T1000 (cell line): ENCODE results near the gene ADGRD1.

Experiments
- DNase-seq: peaks from one replicate; lab custom pipeline; 2025; ENCODE audit warnings: mixed read lengths; lab: John Stamatoyannopoulos, UW

Gene ADGRD1

DNA sequence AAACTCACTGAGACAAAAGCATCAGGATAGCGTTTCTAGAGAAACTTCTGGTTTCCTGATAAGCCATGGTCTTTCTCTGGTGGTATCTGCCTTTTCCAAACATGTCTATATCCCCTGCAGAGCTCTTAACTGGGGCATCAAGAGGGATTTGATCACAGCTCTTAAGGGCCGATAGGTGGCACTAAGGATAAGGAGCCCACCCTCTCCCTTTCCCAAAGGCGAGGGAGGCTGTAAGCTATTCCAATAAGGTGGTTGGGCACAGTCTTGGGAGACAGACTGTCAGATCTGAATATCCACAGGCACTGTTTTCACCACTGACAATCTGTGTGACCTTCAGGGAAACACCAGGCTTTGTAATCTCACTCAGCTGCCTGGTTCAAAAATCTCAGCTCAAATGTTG lies 206.0 kb downstream of the ADGRD1 start:
- no peak for DNase-seq

DNA sequence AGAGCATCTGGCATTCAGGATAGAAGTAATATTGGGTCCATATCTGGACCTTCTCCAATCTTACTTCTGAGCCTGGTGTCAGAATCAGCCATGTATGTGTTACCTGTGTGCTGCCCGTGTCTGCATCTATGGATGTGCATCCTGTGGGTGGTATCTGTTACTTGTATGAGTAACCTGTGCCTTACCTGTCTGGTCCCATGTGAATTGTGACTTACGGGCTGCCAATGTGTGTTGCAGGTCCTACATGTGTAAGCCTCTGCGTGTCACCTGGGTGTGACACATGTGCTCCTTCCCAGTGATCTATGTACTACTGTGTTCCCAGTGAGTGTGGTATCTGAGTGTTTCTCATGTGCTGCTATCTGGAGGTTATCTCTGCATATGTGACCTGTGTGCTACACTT lies 208.4 kb downstream of the ADGRD1 start:
- DNase-seq = no peak

DNA sequence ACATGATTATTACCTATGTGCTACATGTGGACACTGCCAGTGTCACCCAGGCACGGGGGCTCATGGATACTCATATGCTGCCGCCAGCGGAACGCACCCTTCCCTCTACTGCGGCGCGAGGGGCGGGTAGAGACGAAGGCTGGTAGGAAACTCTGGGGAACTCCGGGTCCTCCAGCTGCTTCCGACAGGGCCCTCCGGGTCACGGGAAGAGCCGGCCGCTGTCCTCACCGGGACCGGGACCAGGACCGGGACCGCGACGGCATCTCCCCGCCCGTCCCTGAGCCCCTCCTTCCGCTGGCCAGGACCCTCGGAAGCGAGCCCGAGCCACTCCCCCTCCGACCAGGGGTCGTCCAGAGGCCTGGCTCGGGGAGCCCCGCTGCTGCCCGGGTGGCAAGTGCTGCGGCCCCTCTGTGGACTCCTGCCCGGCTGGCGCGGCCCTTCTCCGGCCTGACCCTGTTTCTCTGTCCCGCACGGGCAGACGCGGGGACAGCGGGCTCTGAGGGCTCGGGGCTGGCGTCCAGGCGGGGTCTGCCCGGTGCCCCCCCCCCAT lies 209.6 kb downstream of the ADGRD1 start:
- DNase-seq = no peak

DNA sequence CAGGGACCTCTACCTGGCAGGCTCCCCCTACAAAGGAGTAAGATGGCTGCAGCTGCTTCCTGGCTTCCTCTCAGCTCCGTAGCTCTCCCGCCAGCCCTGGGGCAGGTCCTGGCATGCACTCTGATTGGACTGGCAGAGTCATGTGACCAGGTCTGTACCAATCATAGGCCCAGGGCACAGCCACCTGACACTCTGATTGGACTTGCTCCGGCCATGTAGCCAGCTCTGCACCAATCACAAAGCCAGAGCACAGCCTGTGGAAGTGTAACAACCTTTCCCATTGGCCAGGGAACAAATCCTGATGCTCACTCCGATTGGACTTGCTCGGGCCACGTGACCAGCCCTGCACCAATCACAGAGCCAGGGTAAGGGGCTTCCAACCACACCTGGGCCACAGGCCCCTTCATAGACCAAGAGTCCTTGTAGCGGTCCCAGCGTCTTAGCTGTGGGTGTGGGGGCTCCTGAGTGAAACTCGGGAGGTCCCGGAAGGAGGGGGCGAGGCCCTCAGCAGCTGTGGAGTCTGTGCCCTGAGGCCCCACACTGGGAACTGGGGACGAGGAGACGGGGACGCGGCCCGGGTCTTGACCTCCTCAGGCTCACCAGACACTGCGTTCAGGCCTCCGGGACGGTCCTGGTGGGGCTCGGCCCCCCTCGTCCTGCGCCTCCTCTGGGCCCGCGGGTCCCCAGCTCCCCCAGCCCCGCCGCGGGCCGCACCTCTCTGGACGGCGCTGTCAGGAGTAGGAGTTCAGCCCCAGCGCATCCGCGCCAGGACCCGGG lies 210.6 kb downstream of the ADGRD1 start:
- no peak for DNase-seq

DNA sequence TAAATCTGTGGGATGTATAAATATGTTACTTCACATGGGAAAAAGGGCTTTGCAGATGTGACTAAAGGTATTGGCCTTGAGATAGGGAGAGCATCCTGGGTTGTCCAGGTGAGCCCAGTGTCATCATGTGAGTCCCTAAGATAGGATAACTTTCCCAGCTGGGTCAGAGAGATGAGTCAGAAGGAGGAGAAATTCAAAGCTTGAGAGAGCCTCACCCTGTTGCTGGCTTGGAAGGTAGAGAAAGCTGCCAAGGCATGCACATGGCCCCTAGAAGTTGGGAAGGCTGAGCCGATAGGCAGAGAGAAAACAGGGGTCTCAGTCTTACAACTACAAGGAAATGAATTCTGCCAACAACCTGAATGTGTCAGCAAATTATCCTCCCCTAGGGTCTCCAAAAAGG lies 213.0 kb downstream of the ADGRD1 start:
- no peak for DNase-seq

DNA sequence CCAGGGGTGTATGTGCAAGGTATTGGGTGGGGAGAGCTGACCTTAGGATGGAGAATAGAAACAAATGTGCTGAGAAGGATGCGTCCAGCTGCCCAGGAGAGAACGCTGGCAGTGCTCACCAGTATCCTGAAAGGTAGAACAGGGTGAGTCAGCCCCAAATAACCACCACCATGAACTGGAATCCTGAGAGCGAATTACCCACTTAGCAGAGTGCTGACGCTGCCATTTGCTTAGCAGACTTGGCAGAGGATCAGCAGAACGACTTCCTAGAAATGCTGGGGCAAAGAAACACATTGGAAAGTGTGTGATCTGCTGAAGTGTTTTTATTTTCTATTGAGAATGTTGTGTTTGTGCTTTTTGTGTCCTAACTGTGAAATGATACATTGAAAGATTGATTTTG lies 213.6 kb downstream of the ADGRD1 start:
- no peak for DNase-seq

DNA sequence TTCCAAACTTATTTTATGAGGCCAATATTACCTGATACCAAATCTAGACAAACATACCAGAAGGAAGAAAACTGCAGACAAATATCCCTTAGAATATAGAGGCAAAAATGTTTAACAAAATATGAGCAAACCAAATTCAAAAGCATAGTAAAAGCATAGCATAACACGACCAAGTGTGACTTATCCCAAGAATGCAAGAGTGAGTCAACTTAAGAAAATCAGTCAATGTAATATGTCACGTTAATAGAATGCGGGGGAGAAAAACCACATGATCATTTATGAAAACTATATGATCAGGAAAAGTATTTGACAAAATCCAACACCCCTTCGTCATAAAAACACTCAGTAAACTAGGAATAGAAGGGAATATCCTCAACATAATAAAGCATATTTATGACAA lies 217.3 kb downstream of the ADGRD1 start:
- DNase-seq = no peak

DNA sequence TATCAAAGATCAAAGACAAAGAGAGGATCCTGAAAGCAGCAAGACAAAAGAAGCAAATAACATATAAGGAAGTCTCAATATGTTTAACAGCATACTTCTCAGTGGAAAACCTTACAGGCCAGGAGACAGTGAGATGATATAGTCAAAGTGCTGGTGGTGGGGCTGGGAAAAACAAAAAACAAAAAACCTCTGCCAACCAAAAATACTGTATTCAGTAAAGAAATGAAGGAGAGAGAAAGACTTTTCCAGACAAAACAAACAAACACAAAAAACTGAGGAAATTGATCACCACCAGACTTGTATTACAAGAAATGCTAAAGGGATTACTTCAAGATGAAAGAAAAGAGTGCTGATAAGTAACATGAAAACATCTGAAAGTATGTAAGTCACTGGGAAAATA lies 221.2 kb downstream of the ADGRD1 start:
- no peak for DNase-seq

DNA sequence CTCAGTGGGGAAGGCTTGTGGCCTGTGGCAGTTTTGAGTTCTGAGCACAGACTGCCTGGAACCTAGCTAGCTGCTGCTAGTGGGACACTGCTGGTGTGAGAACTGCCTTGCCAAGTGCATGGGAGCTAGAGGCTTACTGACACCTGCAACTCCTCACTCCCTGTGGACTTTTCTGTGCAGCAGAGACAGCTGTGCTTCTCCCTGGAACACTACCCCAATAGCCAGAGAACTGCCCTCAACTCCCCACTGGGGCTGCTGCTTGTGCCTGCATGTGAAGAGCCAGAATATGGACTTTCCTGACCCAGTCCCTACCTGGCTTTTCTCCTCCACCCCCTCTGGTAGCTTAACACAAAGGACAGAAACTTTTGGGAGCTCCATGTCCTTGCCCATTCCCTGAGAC lies 222.6 kb downstream of the ADGRD1 start:
- DNase-seq = no peak

DNA sequence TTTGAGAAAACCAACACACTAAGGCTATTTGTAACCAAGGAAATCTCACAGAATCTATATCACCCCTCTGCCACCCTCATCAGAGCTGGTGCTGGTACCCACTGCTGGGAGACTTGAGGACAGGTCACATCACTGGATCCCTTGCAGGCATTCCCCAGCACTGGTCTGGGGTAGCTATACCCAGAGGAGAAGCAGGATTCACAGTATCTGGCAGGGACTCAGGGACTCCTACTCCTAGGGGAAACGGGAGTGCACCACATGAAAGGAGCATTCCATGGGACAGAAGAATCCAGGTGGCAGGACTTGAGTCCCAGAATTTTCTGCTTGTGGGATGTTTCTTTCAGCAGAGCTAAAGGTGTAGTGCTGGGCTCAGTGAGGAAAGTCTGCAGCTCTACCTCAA lies 223.2 kb downstream of the ADGRD1 start:
- DNase-seq = no peak

DNA sequence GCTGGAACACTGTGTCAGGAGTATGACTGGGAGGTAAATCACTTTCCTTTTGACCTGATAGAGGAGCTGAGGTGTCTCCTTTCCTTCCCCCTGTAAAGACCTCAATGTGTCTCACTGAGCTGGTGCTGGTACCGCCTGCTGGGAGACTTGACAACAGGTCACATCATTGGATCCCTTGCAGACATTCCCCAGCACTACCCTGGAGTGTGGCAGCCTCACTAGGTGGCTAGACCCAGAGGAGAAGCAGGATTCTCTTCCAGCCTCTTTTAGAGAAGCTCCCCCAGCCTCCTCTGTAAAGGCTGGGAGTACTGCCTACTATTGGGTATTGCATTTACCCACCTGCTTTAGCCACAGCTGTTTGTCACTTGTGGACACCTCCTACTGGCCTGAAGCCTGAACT lies 223.9 kb downstream of the ADGRD1 start:
- no peak for DNase-seq

DNA sequence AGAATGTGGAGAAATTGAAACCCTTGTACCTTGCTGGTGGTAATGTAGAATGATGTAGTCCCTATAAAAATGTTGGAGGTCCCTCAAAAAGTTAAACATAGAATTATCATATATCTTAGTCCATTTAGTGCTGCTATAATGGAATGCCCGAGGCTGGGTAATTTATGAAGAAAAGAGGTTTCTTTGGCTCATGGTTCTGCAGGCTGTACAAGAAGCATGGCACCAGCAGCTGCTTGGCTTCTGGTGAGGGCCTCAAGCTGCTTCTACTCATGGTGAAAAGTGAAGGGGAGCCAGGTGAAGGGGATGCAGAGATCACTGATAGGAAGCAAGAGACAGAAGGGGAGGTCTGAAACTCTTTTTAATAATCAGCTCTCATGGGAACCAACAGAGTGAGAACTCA lies 233.9 kb downstream of the ADGRD1 start:
- no peak for DNase-seq

DNA sequence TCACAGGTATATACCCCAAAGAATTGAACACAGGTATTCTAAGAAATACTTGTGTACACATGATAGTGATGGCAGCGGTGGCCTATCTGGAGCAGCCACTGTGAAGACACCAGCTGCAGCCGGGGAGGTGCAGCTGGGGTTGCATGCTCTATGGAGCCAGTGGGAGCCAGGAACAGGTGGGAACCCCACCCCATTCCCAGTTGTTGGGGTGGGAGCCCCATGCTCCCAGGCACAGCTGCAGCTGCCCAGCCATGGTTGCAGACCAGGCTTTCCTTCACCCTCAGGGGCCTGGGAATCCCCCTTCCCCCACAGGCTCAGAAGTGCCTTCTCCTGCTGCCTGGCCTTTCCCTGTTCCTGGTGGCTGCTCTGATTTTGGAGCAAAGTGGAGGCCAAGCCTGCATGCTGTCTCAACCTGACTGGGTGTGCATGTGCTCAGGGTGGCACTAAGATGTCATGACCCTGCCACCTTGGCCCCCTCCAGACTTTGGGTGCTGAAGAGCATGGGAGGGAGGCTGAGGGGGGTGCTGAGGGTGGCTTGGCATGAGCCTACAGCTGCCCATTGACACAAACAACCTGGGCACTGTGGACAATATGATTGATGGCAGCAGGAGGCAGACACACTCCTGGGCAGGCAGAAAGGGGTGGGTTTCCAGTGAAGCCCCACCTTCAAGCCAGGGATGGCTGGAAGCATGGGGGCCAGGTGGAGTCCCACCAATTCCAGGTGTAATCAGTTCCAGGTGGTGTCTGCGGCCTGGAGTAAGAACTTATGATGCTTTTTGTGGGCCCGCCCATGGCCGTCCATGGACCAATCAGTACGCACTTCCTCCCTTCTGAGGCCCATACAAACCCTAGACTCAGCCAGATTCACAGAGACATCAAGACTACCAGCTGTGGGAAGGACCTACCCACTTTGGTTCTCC lies 234.7 kb downstream of the ADGRD1 start:
- no peak for DNase-seq

DNA sequence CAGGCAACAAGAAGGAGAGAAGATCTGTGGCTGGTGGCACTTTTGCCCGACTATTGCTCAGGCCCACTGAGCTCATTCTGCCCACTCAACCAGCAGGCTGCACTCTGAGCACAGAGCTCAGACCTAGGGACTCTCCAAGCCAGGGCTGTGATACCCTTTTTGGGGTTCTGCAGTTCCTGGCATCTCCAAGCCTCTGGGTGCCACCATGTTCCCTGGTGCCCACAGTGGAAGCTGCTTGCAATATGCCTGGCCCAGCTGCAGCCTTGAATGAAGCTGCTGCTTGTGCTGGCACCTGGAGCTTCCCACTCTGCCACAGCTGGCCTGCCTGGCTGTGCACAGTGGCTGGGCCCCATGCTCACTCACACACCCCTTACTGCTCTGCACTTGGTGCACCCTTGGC lies 236.1 kb downstream of the ADGRD1 start:
- no peak for DNase-seq

DNA sequence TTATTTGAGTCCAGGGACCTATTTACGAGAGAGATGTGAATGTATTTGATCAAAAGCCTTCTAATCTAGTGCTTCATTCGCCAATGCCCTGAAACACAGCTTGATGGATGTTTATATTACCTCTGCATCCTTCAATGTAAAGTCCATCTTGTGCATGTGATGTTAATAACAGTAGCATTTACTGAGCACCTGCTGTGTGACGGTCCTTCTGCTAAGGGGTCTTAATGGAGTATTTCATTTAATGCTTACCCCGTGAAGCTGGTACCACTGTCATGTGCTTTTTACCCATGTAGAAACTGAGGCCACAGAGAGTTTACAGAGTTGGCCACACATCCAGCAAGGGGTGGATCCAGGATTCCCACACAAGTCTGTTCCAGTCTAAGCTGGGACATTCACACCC lies 237.3 kb downstream of the ADGRD1 start:
- DNase-seq = no peak
